Stimulated activated CD4-positive, alpha-beta T cell treated with anti-CD3 and anti-CD28 coated beads, Interleukin-4, amount 100 ng/mL, for 48 hours (primary cell): ENCODE data around the gene PRR35.
A peak's percentile ranks its signal among the peaks of the same experiment; 100 is the strongest.

Experiments
- DNase-seq, 2 donors: peaks; one replicate each; pipeline ENCODE4 v3.0.0-alpha.2; 2020; ENCODE audit warnings: low read depth in 2 of 2

The PRR35 gene

GRCh38 chr16:564690-565418 is 4.7 kb downstream of the PRR35 start:
- DNase-seq = no peak

GRCh38 chr16:565419-566330 is 5.5 kb downstream of the PRR35 start:
- no peak for DNase-seq

- peak; percentile 31 to 44 for DNase-seq
These were observed 6.5 kb downstream of the PRR35 start, which contains the start of gene NHLRC4 for GRCh38 chr16:566475-567372. Gene NHLRC4 (plus strand): TSS chr16:567005. CDS start chr16:568048, 1,043 bp downstream.

- no peak for DNase-seq
These were observed 7.4 kb downstream of the PRR35 start for GRCh38 chr16:567373-568256.

- DNase-seq = no peak
These were observed 8.4 kb downstream of the PRR35 start for GRCh38 chr16:568401-569258.

- DNase-seq = peak; percentile 52 to 59
These were observed 9.5 kb downstream of the PRR35 start, which contains the start of gene PIGQ for GRCh38 chr16:569445-570254. Gene PIGQ (plus strand): TSS chr16:569968. CDS start chr16:574075, 4,107 bp downstream.

- no peak for DNase-seq
These were observed 12.9 kb downstream of the PRR35 start for GRCh38 chr16:572865-573650.

GRCh38 chr16:574021-574760 is 14.0 kb downstream of the PRR35 start:
- no peak for DNase-seq

GRCh38 chr16:575354-576196 is 15.4 kb downstream of the PRR35 start:
- no peak for DNase-seq

- DNase-seq = no peak
These were observed 16.1 kb downstream of the PRR35 start for GRCh38 chr16:576197-576822.

GRCh38 chr16:576823-577201 is 16.6 kb downstream of the PRR35 start:
- DNase-seq = no peak

- no peak for DNase-seq
These were observed 17.6 kb downstream of the PRR35 start for GRCh38 chr16:577796-578195.

GRCh38 chr16:578232-578869 is 18.2 kb downstream of the PRR35 start:
- DNase-seq = no peak

- peak; percentile 60 to 67 for DNase-seq
These were observed 18.7 kb downstream of the PRR35 start for GRCh38 chr16:578870-579405.
